ENCODE data around the gene NRTN.

The NRTN gene

DNA sequence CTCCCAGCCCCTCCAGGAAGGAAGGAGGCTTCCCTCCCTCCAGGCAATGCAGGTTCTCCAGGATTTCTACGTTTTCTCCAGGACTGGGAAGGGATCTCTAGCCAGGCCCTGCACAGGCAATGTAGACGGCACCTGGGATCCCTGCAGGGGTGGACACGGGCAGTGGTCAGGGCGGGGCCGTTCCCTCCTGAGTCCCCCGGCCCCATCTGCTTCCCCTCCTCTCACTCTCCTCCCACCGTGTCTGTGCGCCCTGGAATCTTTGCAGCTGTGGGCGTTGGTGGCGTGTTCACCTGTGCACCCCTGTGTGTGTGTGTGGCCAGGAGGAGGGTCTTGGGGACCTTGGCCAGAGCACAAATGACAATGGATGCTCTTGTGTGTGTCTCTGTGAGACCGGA lies 10.0 kb downstream of the NRTN start:
- no peak for DNase-seq (ENCODE audit: low spot score)

GRCh38 chr19:5817218-5817617 lies 12.4 kb downstream of the NRTN start:
- DNase-seq (ENCODE audit: low spot score): no peak

- DNase-seq (ENCODE audit: low spot score): no peak
Measured at GRCh38 chr19:5818594-5818993, 13.7 kb downstream of the NRTN start.

GRCh38 chr19:5820785-5821184 lies 15.9 kb downstream of the NRTN start:
- DNase-seq (ENCODE audit: low spot score): no peak

DNA sequence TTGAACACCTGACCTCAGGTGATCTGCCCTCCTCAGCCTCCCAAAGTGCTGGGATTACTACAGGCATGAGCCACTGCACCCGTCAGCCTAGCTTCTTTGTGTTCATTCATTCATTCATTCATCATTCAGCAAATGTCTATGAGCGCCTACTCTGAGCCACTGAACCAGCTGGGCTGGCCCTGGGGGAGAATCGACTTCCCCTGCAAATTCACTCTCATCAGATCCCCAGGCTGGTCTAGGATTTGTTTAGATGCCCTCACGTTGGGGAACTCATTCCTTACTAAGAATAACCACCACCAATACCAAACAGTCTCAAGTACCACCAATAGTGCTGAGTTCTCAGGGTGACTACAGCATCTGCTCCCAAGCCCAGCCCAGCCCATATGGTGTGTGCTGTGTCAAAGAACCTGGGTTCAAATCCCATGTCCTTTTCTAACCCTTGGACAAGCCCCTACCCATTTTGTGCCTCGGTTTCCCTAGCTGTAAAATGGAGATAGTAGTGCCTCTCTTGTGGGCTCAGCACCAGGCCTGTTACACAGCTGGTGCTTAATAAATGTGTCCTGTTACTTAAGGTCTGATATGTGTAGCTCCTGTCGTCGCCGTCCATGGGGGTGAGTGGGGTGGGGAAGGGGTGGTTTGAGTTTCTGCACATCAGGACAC lies 16.8 kb downstream of the NRTN start:
- no peak for DNase-seq (ENCODE audit: low spot score)

DNA sequence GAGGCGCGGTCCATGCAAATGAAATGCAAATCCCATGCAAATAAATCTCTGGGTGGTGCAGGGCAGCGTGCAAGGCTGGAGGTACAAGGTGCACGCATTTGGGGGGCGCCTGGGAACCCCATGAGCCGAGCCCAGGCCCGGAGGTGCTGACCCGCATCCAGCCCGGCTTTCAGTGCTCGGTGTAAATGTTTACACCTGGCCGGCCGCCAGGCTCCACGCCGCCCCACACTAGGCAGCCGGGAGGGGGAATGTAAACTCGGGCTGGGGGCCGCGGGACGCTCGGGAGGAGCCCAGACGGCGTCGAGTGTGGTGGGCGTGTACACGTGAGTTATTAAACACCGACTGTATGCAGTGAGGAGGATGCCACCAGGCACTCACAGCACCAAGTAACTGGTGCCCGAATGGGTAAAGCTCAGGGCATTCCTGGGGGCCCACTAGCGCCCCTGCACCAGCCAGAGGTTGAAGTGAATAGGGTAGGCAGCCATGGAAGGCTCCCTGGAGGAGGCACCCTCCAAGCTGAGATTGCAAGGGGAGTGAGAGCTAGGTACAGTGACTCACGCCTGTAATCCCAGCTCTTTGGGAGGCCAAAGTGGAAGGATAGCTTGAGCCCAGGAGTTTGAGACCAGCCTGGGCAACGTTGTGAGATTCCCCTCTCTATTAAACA lies 17.4 kb downstream of the NRTN start:
- no peak for DNase-seq (ENCODE audit: low spot score)

GRCh38 chr19:5823579-5824281 lies 18.9 kb downstream of the NRTN start:
- DNase-seq (ENCODE audit: low spot score): no peak

DNA sequence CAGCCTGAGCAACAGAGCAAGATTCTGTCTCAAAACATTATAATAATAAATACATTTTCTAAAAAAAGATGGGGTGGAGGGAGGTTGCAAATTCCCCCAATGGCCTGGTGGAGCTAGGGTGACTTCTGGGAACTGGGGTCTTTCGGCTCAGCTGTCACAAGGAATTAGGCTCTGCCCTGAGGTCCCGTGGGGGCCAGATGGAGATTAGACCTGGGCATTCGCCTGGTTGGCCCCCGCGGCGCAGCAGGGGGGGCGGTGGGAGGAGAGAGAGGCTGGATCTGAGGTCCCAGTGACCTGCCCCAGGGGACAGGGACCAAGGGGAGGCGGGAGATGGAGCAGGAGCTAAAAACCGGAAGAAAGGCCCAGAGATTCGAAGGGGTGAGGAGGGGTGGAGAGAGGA lies 19.9 kb downstream of the NRTN start:
- DNase-seq (ENCODE audit: low spot score): no peak

DNA sequence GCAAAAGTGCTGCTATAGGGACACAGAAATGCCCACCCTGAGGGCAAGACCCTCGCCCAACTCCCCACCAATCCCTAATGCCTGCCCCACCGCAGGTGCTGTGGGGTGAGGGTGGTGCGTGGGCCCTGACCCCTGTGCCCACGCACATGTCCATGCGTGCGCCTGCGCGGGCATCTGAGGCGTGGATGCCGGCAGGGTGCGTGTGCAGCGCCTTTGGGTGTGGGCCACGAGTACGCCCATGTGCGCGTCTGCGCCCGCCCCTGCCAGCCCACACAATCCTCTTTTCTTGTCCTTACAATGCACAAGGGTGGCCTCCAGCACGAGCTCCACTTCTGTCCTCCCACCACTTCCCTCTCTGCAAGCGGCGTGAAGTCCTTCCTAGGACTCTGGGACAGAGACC lies 20.3 kb downstream of the NRTN start:
- no peak for DNase-seq (ENCODE audit: low spot score)

DNA sequence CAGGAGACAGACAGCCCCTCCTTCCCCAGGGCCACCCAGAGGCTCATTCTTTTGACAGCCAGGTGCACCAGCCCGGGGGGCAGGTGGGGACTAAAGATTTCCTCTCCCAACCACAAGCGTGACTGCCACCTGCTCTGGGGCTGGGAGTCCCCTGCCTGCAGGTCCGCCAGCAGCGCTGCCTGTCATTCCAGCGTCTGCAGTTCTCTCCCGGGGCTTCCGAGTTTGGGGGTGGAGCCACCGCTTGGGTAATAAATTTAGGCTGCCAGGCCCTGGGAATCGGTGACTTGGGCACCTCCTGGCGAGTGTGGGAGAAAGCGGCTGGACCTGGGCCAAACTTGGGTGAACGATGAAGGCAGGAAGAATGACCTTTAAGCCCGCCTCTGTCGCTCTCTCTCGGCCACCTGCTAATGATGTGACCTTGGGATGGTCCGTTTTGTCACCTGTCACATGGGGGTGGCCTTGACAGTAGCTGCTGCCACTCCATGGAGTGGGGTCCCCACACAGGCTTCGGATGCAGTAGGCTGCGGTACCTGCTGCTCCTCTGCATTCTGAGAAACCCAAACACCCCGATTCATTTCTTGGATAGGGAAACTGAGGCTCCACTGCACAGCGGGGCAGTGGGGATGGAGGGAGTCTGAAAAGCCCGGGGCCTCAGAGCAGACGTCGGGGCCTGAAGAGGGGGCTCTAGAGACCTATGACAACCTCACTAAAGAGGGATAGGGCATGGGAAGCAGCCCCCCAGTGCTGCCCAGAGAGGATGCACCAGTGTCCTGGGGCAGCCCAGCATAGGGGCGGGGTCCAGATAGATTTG lies 21.9 kb downstream of the NRTN start:
- DNase-seq (ENCODE audit: low spot score): no peak

DNA sequence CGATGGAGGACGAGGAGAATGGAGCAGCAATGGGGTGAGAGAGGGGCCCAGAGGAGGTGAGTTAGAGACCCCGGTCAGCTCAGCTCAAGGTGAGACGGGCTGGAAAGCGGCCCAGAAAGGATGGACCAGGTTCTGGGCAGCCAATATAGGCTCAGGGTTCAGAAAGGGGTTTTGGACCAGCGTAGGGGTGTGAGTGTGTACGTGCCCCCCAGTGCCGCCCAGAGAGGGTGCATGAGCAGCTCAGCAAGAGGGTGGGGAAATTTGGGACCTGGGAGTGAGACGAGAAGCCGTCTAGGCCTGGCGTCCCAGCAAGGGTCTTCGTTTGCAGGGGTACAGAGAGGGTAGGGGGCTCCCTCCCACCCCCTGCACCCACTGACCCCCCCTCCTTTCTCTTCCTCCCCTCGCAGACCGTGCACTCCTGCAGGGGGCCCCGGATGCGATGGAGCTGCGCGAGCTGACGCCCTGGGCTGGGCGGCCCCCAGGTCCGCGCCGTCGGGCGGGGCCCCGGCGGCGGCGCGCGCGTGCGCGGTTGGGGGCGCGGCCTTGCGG lies 22.5 kb downstream of the NRTN start:
- DNase-seq (ENCODE audit: low spot score): no peak

DNA sequence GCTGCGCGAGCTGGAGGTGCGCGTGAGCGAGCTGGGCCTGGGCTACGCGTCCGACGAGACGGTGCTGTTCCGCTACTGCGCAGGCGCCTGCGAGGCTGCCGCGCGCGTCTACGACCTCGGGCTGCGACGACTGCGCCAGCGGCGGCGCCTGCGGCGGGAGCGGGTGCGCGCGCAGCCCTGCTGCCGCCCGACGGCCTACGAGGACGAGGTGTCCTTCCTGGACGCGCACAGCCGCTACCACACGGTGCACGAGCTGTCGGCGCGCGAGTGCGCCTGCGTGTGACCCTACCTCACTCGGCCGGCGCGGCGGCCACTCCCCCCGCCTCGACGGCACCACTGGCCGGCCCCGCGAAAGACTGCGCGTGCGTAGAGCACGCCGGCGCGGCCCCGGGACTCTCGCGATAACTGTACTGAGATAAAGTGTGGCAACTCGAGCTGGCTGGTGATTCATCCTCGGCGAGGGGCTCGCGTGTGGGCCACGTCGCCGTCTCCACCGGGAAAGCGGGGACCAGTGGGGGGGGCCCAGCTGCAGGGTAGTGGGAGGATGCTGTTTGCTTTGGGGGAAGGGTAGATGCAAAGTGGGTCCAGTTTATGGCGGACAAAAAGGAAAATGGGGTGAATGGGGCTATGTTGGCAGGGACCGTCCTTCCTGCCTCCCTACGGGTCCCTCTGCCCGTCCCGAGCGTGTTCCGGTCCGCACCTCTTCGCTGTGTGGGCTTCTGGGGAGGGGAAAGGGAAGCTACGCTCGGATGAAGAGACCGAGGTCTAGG lies 23.2 kb downstream of the NRTN start:
- peak; percentile 91 for DNase-seq (ENCODE audit: low spot score)

- DNase-seq (ENCODE audit: low spot score): no peak
Measured at GRCh38 chr19:5828661-5829566, 24.0 kb downstream of the NRTN start.

DNA sequence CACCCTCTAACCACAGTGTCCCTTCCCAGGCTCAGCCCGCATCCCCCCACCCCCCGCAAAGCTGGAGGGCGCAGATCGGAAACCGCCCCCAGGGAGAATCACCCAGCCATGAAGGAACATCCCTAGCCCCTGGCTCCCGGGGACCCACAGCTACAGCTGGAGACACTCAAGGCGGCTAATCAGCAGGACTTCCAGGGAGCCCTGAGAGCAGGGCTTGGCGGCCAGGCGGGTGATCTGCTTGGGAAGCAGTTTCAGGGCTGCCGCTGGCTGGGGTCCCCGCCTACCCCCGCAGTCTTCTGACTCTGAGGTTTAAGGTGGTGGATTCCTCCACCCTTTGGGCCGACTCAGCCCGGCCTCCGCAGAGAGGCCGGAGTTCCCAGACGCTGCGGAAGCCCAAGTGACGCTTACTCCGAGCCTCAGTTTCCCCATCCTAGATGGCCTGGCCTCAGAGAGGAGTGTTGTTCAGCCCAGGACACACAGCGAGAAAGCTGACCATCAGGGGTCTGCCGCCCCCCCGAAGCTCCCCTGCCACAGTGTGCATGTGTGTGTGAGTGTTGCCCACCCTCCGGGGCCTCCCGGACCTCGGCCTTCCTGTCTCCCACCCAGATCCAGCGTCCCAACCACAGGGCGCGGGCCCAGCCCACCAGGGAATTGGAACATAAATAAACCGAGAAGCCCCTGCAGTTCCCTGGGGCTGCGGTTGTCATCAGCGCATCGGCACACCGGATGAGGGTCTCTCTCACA lies 24.9 kb downstream of the NRTN start:
- DNase-seq (ENCODE audit: low spot score): no peak

GRCh38 chr19:5831159-5831558 lies 26.3 kb downstream of the NRTN start:
- DNase-seq (ENCODE audit: low spot score): no peak

DNA sequence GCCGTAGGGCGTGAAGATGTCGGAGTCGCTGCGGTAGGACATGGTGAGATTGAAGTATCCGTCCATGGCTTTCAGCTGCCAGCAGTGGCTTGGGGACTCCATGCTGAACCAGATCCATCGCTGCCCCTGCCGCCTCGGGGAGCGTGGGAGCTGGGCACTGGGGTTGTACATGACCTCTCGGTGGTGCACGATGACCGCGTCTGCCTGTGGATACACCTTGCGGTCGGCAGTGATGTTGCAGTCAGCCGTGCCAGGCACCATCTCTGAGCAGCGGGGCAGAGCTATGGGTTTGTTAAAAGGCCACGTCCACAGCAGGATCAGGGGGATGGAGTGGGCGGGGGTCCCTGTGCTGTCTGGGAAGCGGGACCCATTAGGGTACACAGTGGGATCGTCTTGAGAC lies 27.2 kb downstream of the NRTN start:
- DNase-seq (ENCODE audit: low spot score): no peak

DNA sequence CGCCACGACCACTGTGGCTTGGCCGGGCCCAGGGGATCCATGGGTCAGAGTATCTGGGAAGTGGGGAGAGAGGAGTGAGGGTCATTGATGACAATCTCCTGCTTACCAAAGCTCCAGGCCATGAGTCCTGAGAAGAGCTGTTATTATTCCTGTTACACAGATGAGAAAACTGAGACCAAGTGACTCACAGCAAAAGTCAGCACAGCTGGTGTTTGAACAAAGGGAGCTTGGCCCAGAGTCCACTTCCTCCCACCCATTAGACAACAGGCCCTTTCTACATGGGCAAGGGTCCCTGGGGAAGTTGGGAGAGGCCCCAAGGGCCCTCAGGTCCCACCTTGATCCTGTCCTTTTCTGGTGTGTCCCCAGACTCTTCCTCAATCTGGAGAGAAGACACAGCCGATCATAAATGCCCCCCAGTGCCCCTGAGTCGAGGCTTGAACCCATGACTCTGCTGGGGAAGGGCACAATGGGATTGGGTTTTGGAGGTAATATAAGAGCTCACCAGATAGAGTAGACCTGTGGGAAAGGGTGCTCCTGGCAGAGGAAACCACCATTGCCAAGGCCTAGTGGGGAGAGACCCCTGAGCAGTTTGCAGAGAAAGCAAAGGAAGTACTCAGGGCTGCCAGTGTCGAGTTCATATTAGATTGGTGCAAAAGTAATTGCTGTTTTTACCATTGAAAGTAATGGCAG lies 27.8 kb downstream of the NRTN start:
- no peak for DNase-seq (ENCODE audit: low spot score)

DNA sequence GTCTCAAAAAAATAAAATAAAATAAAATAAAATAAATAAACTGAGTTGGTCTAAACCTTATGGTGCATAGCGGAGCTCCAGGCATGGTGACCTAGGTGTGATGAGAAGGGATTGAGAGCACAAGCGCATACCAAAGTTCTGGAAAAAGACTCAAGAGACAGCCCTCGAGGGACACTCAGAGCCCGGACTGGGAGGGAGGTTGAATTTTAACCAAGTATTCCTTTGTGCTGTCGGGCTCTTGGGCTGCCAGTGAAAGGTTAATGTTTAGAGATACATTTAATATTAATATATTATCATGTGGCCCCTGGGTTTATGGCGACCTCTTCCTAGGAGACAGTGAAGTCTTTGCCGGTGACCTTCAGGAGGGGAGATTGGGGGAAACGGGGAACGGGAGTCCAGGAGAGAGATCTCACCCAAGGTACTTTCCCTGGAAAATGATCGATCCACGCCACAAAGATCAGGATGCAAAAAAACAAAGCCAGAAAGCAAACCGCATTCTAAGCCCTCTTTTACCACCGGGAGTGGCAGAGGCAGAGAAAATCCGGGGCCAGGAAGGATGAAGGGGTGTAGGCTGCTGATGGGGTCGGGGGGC lies 33.0 kb downstream of the NRTN start:
- no peak for DNase-seq (ENCODE audit: low spot score)
